ENCODE data around the gene L3MBTL4. TPM values are rescaled to one million over a fixed set of nuclear protein-coding genes. Genes with fewer than 3 reads are reported as not detected.
"Not testable (repeated sequence)": the region's sequence is repeated elsewhere in the genome, so short reads cannot be mapped to it uniquely, and the experiment has no call there.

L3MBTL4 gene
- total RNA-seq, 1 donor from 2014 or later: 0.70 TPM

GRCh38 chr18:6269660-6270332, 144.9 kb downstream of the L3MBTL4 start:
- DNase-seq (ENCODE audit: low spot score): no peak
- intact Hi-C loops (cut with DNase I): no loop called here

- intact Hi-C loops (cut with DNase I): no loop called here
Observed at GRCh38 chr18:6266212-6266611, 148.5 kb downstream of the L3MBTL4 start.

DNA sequence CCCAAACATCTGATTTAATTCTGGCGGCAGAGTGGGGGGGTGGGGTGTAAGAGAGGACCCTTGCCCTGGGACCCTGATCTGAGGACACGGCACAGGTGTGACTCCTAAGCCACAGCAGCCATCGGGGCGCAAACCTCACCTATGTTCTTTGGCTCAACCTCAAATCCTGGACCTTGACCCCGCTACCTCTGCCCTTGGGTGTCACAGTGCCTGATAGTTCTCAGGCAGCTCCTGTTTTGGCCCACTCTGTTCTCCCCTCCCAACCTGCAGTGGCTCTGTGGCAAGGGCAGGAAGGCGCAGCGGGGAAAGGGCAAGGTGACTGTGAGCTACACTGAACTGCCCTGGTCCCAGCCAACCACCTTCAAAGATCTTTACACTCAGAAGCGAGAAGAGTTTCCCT, 152.8 kb downstream of the L3MBTL4 start:
- DNase-seq (ENCODE audit: low spot score): no peak
- intact Hi-C loops (cut with DNase I): no loop called here

More at GRCh38 chr18:6266212-6266611, 148.5 kb downstream of the L3MBTL4 start:
- DNase-seq (ENCODE audit: low spot score): no peak

- DNase-seq (ENCODE audit: low spot score); intact Hi-C loops (cut with DNase I): not testable (repeated sequence)
Observed at GRCh38 chr18:6259324-6259723, 155.4 kb downstream of the L3MBTL4 start.

DNA sequence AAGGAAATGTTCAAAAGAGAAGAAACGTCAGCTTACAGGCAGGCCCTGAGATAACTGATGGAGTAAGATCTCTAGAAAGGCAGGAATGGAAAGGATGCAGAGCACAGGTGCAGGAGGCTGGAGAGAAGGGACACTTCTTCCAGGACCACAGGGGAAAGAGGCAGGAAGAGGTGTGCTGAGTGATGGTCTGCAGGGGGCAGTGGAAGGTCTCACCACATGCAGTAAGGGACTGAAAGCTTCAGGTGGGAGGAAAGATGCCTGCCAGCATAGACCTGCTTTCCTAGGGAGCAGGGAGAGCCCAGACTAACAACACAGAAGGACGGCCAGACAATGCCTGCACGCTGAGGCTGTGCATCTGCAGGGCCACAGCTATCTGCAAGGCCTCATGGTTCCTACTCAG, 156.8 kb downstream of the L3MBTL4 start:
- DNase-seq (ENCODE audit: low spot score): no peak
- intact Hi-C loops (cut with DNase I): no loop called here

- no peak for DNase-seq (ENCODE audit: low spot score)
- intact Hi-C loops (cut with DNase I): no loop called here
Observed at GRCh38 chr18:6256521-6256920, 158.2 kb downstream of the L3MBTL4 start.

DNA sequence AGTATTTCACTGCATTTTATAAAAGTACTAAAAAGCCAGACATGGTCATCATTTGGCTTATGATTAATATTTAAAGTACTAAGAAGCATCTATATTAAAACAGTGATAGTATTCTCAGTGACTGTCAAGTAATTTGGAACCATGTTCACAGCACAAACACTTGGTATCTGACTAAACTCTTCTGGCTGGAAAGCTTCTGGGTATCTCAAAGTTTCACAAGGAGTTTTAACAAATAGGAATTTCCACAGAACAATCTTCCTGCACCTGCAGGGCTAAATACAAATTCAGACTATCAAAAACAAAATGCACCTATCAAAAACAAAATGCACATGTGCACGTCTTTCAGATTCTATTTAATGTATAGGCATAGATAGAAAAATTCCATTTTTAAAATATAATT, 158.8 kb downstream of the L3MBTL4 start:
- intact Hi-C loops (cut with DNase I): no loop called here
- no peak for DNase-seq (ENCODE audit: low spot score)

DNA sequence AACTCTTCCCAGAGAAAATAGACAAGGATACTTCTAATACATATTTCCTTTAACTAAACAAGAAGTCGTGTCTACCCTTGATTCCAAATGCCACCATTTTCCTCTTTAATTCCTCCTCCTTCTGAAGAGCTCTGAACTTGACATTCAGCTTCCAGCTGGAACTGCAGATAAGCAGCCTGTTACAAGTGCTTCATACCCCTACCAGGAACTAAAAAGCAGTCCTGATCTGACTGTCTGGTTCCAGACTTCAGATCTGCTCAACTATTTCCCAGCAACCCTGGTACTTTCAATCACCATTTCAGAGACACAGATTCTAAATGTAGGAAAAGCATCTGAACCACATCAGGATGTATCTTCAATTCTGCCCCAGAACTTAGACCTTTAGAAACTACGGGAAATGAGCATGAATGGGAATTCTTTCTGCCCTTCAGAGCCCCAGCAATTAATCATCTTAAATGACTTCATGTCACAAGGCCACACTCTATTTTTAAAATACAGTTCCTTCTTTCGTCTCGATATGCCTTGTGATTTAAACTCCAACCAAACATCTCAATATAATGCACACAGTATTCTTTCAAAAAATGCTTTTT, 159.5 kb downstream of the L3MBTL4 start:
- intact Hi-C loops (cut with DNase I): no loop called here

DNA sequence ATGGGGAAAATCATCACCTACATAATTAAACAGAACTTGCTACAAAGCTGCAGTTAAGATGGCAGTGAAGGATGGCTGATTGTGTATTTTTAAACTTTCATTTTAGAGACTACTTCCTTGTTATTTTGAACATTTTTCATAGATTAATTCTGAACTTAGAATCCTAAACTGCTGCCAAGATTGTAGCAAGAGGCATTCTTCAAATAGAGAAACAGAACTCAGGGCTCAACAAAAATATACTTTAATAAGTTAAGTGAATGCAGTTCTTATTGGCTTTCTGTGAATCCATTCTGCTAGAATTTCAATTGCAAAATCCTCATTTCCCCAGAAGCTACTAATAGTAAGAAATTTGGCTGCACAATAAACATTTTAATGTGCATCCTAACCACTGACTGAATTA, 160.3 kb downstream of the L3MBTL4 start:
- intact Hi-C loops (cut with DNase I): no loop called here
- no peak for DNase-seq (ENCODE audit: low spot score)

More for the DNA sequence above, 159.5 kb downstream of the L3MBTL4 start:
- no peak for DNase-seq (ENCODE audit: low spot score)

DNA sequence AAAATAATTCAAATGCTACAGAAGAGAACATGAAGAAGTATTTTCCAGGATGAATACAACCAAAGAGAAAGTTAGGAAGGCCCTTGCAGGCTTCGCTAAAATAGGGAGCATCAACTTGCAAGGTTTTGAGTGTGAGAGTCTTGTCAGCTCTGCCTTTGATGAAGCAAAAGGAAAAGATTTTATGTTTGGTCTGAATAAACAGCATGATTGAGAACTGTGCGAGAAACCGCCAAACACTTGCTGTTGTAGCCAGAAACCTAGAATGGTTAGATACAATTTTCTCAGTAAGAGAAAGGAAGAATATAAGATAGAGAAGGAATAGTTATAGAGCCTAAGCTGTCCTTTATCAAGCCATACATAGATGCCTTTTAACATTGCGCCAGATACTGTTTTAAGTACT, 163.6 kb downstream of the L3MBTL4 start:
- intact Hi-C loops (cut with DNase I): no loop called here
- DNase-seq (ENCODE audit: low spot score): no peak

DNA sequence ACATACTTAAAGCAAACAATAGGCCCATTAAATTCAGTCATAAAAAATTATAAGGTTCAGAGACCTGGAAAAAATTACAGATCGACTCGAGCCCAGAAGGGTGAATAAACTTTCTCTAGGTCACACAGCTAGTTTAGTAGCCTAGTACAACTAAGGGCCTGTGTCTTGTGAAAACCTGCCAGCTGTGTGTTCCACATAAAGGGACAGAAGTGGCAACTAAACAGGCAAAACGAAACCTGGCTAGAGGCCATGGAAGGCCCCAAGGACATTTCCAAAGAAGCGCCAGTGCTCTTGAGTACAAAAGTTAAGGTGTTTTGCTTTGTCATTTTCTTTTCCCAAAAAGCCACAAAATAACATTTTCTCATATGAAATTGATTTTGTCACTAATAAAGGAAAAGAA, 164.9 kb downstream of the L3MBTL4 start:
- DNase-seq (ENCODE audit: low spot score): no peak
- intact Hi-C loops (cut with DNase I): no loop called here

GRCh38 chr18:6249170-6249569, 165.5 kb downstream of the L3MBTL4 start:
- intact Hi-C loops (cut with DNase I): no loop called here
- no peak for DNase-seq (ENCODE audit: low spot score)

DNA sequence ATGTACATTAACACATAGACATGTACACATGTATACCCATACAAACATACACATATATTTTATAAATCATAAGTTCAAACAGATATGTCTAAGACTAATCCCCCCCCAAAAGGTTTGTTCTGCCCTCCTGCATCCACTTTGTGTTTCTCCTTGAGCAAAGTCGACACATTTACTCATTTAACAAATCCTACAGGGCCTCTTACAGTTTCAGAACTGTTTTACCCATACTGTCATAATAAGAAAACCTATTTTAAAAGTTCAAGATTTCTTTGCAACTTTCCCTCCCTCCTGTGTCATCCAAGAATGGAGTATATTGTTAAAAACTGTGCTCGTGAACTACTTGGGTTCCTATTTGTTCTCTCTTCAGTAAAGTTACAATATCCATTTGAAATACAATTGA, 166.7 kb downstream of the L3MBTL4 start:
- intact Hi-C loops (cut with DNase I): no loop called here
- DNase-seq (ENCODE audit: low spot score): no peak

GRCh38 chr18:6242004-6242403, 172.7 kb downstream of the L3MBTL4 start:
- intact Hi-C loops (cut with DNase I): no loop called here
- DNase-seq (ENCODE audit: low spot score): no peak

DNA sequence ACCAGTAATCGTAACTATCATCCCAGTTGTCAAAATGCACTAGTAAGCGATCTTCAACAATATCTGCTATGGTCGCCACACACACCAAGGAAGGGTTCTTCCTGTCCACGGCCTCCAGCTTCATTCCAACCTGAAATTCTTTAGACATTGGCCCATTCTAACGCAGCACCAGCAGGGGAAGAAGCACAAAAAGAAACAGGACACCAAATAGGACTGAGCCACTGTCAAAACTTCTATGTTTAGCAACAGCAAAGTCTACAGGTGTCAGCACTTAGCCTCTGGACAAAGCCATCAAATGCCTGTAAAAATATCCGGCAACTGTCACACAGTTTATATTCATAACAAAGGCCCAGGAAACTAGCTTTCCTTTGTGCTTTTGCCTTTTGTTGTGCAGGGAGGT, 175.0 kb downstream of the L3MBTL4 start:
- intact Hi-C loops (cut with DNase I): no loop called here
- no peak for DNase-seq (ENCODE audit: low spot score)

GRCh38 chr18:6236258-6236657, 178.5 kb downstream of the L3MBTL4 start:
- DNase-seq (ENCODE audit: low spot score): no peak
- intact Hi-C loops (cut with DNase I): no loop called here

DNA sequence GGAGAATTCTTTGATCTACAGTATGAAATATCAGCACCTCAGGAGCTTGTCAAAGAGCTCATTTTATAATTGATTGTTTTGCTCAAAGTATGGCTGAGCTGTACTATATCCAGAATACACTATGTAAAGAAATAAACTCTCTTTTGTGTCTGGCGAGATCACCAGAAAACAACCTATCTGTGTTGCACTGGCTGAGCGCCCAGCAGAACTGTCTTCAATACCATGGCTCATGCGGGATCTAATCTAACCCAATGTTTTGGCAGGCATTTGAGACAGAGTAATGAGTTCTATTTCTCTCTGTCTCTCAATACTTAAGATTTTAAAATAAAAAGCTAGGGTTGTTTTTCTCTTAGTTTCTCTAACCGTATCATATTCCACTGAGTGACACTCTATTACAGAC, 192.4 kb downstream of the L3MBTL4 start:
- DNase-seq (ENCODE audit: low spot score): no peak
- intact Hi-C loops (cut with DNase I): loop anchor here (5.0 kb wide), 1 partner anchor 345 kb away; no protein-coding TSS in a partner anchor

DNA sequence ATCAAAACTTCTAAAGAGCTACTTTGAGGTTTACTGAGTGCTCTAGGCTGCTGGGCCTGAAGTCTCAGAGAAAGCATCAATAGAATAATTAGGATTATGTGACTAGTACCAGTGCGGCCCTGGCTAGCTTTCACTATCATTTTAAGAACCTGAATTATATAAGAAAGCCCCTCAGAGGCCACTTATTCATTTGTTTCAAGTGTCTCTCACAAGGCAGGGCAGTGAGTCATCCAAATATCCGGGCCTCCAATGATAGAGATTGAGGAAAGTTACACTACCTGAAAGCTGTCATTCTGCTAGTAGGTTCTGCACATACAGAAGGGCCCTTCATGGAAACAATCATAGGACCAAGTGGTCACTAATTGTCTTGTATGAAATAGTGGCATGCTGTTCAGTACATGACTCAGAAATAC, 193.1 kb downstream of the L3MBTL4 start:
- no peak for DNase-seq (ENCODE audit: low spot score)
- intact Hi-C loops (cut with DNase I): loop anchor here (5.0 kb wide), 1 partner anchor 344 kb away; no protein-coding TSS in a partner anchor

GRCh38 chr18:6220129-6220528, 194.6 kb downstream of the L3MBTL4 start:
- no peak for DNase-seq (ENCODE audit: low spot score)
- intact Hi-C loops (cut with DNase I): loop anchor here (5.0 kb wide), 1 partner anchor 343 kb away; no protein-coding TSS in a partner anchor

DNA sequence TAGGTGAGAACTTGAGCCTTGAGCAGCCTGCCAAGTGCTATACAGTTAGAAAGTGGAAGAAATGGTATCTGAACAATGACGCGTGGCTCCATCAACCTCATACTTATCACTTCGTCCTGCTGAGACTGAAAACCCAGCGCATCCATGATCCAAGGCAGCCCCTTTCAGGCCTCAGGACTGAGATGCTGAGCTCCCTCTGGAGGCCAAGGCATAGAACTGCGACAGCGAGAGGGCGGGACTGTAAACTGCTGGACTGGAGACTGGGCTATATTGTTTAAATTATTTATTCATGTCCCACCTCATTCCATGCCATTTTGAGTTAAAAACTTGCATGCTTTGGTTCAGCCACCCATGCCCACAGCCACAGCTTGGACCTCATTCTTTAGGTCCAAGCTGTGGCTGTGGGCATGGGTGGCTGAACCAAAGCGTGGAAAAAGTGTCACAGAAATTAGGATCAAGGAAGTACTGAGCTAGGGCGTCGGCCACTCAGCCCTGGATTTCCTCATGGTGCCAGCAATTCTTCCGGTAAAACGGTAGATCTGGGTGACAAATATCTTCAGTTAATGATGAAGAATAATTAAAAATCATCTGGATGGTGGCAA, 195.5 kb downstream of the L3MBTL4 start:
- no peak for DNase-seq (ENCODE audit: low spot score)
- intact Hi-C loops (cut with DNase I): no loop called here

GRCh38 chr18:6215888-6216287, 198.8 kb downstream of the L3MBTL4 start:
- intact Hi-C loops (cut with DNase I): no loop called here
- DNase-seq (ENCODE audit: low spot score): no peak
